Keratinocyte (primary cell): ENCODE results near the gene CDK14. TPM values are rescaled to one million over a fixed set of nuclear protein-coding genes. Genes with fewer than 3 reads are reported as not detected.

Experiments used
- DNase-seq: peaks from one replicate; pipeline ENCODE4 v3.0.0-alpha.2; 2011; ENCODE audit warnings: low read depth, missing footprints, low spot score
- FAIRE-seq: peaks from 2 replicates; lab custom pipeline; 2011; peaks lifted over from hg19 to GRCh38; lab: Jason Lieb, UNC
- H2AFZ ChIP-seq: 2 replicates; pipeline ENCODE4 v1.6.0; 2012; ENCODE audit warnings: low read length, control low read depth, inconsistent platforms; ENCODE audit not compliant: control insufficient read depth
- H3K27ac ChIP-seq: 2 replicates; pipeline ENCODE4 v1.5.1; 2011; ENCODE audit warnings: low read length; ENCODE audit not compliant: control insufficient read depth, insufficient read depth
- H3K27me3 ChIP-seq: 3 replicates; pipeline ENCODE4 v1.6.0; 2011; ENCODE audit warnings: low read length; ENCODE audit not compliant: control insufficient read depth, insufficient read depth; ENCODE audit errors: extremely low read depth
- H3K36me3 ChIP-seq, 2 experiments: 2 replicates in 1 of 2; 3 replicates in 1 of 2; pipeline ENCODE4 v1.5.1; 2011; ENCODE audit warnings: low read length in 2 of 2, mild to moderate bottlenecking in 1 of 2; ENCODE audit not compliant: control insufficient read depth in 2 of 2, insufficient read depth in 2 of 2; ENCODE audit errors: extremely low read depth in 1 of 2
- H3K4me1 ChIP-seq: 3 replicates; pipeline ENCODE4 v1.5.1; 2011; ENCODE audit warnings: low read length; ENCODE audit not compliant: control insufficient read depth, insufficient read depth; ENCODE audit errors: extremely low read depth
- H3K4me2 ChIP-seq: 3 replicates; pipeline ENCODE4 v1.6.0; 2011; ENCODE audit warnings: low read depth, low read length; ENCODE audit not compliant: control insufficient read depth, insufficient read depth; ENCODE audit errors: extremely low read depth
- H3K4me3 ChIP-seq, 3 experiments: fragments of 200-600 bp in 1 of 3; sonication (generic) in 1 of 3; 2 replicates in 2 of 3; 3 replicates in 1 of 3; pipeline ENCODE4 v1.5.1; 2011 to 2016; ENCODE audit warnings: low read length in 3 of 3, mild to moderate bottlenecking in 3 of 3, control low read depth in 2 of 3, inconsistent platforms in 1 of 3, low read depth in 1 of 3, mixed read lengths in 1 of 3, mixed run types in 1 of 3, moderate library complexity in 1 of 3; ENCODE audit not compliant: control insufficient read depth in 2 of 3, insufficient read depth in 2 of 3; ENCODE audit errors: extremely low read depth in 1 of 3
- H3K79me2 ChIP-seq: 2 replicates; pipeline ENCODE4 v1.6.0; 2012; ENCODE audit warnings: low read length; ENCODE audit not compliant: control insufficient read depth, insufficient read depth
- H3K9ac ChIP-seq: 3 replicates; pipeline ENCODE4 v1.6.0; 2011; ENCODE audit warnings: low read length; ENCODE audit not compliant: control insufficient read depth, insufficient read depth; ENCODE audit errors: extremely low read depth
- H3K9me1 ChIP-seq: 3 replicates; pipeline ENCODE4 v1.6.0; 2011; ENCODE audit warnings: low read length; ENCODE audit not compliant: control insufficient read depth, insufficient read depth; ENCODE audit errors: extremely low read depth
- H3K9me3 ChIP-seq: 2 replicates; pipeline ENCODE4 v1.5.1; 2012; ENCODE audit warnings: low read depth, low read length; ENCODE audit not compliant: control insufficient read depth
- H4K20me1 ChIP-seq: 3 replicates; pipeline ENCODE4 v1.6.0; 2011; ENCODE audit warnings: low read length; ENCODE audit not compliant: control insufficient read depth, insufficient read depth; ENCODE audit errors: extremely low read depth
- EZH2 ChIP-seq: IDR thresholded peaks from one replicate; pipeline ENCODE4 v1.6.1; 2012; ENCODE audit warnings: inconsistent platforms, mild to moderate bottlenecking, low read length, moderate library complexity
- dilution Hi-C: fragments of 300-500 bp; cut with MboI; formaldehyde crosslinking; loops from one replicate; pipeline ENCODE4 v1.7.0; 2020; ENCODE audit warnings: low sequenced_read_pairs; ENCODE audit not compliant: extremely low pct_ligation_motif_present
- polyA plus RNA-seq, 5 experiments: library from polyadenylated mRNA; depleted of rRNA in 3 of 5; stranded (reverse) in 3 of 5; stranded (forward) in 1 of 5; unstranded in 1 of 5; fragments of >200 nt; gene quantifications; 1 replicate in 1 of 5; 2 replicates in 3 of 5; 3 replicates in 1 of 5; pipeline versions ENCODE4 v1.2.1 to v1.2.3, GENCODE V29; 2011 to 2012; ENCODE audit warnings: missing spikeins in 2 of 5, low read depth in 1 of 5, low replicate concordance in 1 of 5
- TF ChIP-seq, protein P1 (sequence below), 3 experiments: IDR thresholded peaks in 1 of 3; conservative IDR thresholded peaks in 1 of 3; optimal IDR thresholded peaks in 1 of 3; 2 replicates in 2 of 3; 3 replicates in 1 of 3; pipeline versions ENCODE3 to v1.5.1; 2011; ENCODE audit warnings: low read length in 3 of 3, mild to moderate bottlenecking in 3 of 3, moderate library complexity in 2 of 3, control low read depth in 1 of 3, inconsistent platforms in 1 of 3; ENCODE audit not compliant: insufficient read depth in 2 of 3; ENCODE audit errors: extremely low read depth in 1 of 3

CDK14 gene
- polyA plus RNA-seq, 1 donor (not counting 4 experiments of a cell fraction or from before 2014, with no cell fraction given): 4.0 TPM

DNA sequence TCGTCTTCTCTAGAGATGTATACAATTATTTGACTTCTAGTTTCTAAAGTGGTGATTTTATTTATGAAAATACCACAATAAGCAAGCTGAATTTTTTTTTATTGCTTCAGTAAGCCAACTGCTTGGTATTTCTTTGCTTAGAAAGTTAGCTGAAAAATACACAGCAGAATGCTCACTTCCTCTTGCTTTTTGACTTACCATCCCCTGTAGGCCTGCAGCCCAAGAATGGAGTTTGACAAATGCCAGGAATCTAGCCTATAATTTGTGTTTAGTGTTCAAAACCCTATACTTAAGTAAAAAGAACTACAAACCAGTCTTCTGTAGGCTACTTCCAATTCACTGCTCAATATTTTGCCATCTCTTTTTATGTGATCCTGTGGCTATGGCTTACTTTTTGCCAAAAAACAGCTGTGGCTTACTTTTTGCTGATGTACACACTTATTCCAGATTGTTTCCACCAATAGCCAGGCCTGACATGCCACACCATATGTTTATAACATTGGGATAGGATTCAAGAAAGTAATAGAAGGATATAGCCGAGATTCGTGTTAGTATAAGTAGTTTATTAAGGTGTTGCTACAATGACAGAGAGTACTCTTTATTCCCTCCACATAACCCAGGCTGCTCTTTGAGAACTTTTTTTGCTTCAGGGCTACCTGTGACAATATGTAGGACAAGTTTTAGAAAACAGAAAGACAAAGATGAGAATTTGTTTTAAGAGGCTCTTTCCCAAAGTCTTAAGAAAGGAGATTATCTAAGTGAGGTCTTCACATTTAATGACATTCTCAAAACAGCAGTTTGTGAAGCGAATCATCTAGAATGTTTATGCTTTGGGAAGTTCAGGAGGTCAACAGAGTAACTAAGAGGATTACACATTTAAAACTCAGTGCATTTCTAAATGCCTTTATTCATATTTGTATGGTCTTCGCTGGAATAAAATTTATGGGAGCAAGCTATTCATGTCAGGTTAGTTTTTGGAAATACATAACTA lies 404.2 kb downstream of the CDK14 start:
- dilution Hi-C loops: no loop called here
- Histone ChIP-seq H3K4me3 (no peak overlapping the region), H3K36me3 (no peaks in the 10 kb centered on the region), H3K4me2 (no peak overlapping the region), H4K20me1 (no peaks in the 10 kb centered on the region), H3K4me1 (no peaks in the 10 kb centered on the region), H3K9me3 (no peaks in the 10 kb centered on the region), H2AFZ (no peak overlapping the region), H3K79me2 (no peaks in the 10 kb centered on the region), H3K9ac (no peak overlapping the region), H3K27me3 (no peaks in the 10 kb centered on the region), H3K9me1 (no peaks in the 10 kb centered on the region), H3K27ac (no peak overlapping the region)
- DNase-seq: no peak
- FAIRE-seq: no peak
- TF ChIP-seq, protein P1, sequence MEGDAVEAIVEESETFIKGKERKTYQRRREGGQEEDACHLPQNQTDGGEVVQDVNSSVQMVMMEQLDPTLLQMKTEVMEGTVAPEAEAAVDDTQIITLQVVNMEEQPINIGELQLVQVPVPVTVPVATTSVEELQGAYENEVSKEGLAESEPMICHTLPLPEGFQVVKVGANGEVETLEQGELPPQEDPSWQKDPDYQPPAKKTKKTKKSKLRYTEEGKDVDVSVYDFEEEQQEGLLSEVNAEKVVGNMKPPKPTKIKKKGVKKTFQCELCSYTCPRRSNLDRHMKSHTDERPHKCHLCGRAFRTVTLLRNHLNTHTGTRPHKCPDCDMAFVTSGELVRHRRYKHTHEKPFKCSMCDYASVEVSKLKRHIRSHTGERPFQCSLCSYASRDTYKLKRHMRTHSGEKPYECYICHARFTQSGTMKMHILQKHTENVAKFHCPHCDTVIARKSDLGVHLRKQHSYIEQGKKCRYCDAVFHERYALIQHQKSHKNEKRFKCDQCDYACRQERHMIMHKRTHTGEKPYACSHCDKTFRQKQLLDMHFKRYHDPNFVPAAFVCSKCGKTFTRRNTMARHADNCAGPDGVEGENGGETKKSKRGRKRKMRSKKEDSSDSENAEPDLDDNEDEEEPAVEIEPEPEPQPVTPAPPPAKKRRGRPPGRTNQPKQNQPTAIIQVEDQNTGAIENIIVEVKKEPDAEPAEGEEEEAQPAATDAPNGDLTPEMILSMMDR (optimal IDR thresholded peaks at IDR 0.05 in 1 of 3, IDR thresholded peaks at IDR 0.05 in 1 of 3, conservative IDR thresholded peaks at IDR 0.05 in 1 of 3; ENCODE audit: extremely low read depth in 1 of 3, insufficient read depth in 2 of 3, low read length in 3 of 3): no peak
- no peak for TF ChIP-seq EZH2

DNA sequence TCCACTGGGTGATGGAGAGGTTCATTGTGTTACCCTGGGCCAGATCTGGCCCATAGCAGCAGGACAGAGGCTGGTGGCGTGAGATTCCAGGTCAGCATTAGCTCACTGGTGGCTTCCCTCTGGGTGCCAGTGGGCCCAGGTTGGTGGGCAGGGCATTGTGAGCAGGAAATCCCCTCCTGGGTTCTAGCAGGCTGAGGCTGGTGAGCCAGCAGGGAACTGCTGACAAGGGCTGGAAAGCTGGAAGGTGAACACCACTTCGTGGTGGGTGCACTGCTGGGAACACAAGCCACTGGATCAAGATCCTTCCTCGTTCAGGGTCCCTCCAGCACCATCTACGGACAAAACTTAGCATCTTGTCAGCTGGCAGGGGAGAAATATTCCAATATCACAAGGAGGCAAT lies 408.9 kb downstream of the CDK14 start:
- no peak overlapping the region for H3K27ac ChIP-seq
- no peaks in the 10 kb centered on the region for H3K27me3 ChIP-seq
- no peaks in the 10 kb centered on the region for H4K20me1 ChIP-seq
- FAIRE-seq: no peak
- TF ChIP-seq, protein P1 (optimal IDR thresholded peaks at IDR 0.05 in 1 of 3, IDR thresholded peaks at IDR 0.05 in 1 of 3, conservative IDR thresholded peaks at IDR 0.05 in 1 of 3; ENCODE audit: extremely low read depth in 1 of 3, insufficient read depth in 2 of 3, low read length in 3 of 3): no peak
- TF ChIP-seq EZH2: no peak
- no peak overlapping the region for H3K9ac ChIP-seq
- H3K4me2 ChIP-seq: no peak overlapping the region
- H3K4me1 ChIP-seq: no peaks in the 10 kb centered on the region
- DNase-seq: no peak
- H3K9me1 ChIP-seq: no peaks in the 10 kb centered on the region
- H3K36me3 ChIP-seq: no peaks in the 10 kb centered on the region
- H3K9me3 ChIP-seq: no peaks in the 10 kb centered on the region
- dilution Hi-C loops: no loop called here
- no peak overlapping the region for H3K4me3 ChIP-seq
- H3K79me2 ChIP-seq: no peaks in the 10 kb centered on the region
- no peak overlapping the region for H2AFZ ChIP-seq
